ENCODE results near the gene RSBN1.
"Not testable (repeated sequence)": the region's sequence is repeated elsewhere in the genome, so short reads cannot be mapped to it uniquely, and the experiment has no call there.

Gene RSBN1

DNA sequence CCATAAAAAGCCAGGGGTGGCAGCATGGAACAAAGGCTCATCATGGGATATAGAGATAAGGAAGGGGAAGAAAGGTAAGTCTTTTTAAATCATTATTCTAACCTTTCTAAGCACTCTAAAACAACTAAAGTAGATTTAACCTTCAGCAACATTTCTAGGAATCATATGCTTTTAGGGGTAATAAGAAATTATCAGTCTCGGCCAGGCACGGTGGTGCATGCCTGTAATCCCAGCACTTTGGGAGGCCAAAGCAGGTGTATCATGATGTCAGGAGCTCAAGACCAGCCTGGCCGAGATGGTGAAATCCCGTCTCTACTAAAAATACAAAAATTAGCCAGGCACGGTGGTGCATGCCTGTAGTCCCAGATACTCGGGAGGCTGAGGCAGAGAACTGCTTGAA is 32.7 kb downstream of the RSBN1 start:
- no peak for DNase-seq

DNA sequence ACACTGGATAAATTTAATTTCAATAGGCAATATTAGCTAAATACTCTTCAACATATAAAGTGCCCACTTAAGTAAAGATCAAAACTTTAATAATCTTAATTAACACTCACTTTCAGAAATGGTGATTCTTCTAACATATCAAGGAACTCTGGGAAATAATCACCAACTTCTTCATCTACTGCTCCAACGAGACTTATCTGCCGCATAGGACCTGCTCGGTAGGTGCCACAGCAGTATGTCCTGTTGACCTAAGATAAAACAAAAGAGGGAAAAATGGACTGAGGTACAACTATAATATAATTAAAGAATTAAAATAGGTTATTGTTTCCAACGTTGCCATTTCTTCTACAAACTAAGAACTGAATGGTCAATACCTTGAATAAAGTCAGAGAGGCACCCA is 34.7 kb downstream of the RSBN1 start:
- DNase-seq = no peak

GRCh38 chr1:113770031-113770430 is 42.2 kb downstream of the RSBN1 start:
- no peak for DNase-seq

GRCh38 chr1:113769601-113769970 is 42.7 kb downstream of the RSBN1 start:
- no peak for DNase-seq

GRCh38 chr1:113768916-113769600 is 43.2 kb downstream of the RSBN1 start:
- DNase-seq = no peak

GRCh38 chr1:113765306-113766230 is 46.7 kb downstream of the RSBN1 start:
- no peak for DNase-seq

DNA sequence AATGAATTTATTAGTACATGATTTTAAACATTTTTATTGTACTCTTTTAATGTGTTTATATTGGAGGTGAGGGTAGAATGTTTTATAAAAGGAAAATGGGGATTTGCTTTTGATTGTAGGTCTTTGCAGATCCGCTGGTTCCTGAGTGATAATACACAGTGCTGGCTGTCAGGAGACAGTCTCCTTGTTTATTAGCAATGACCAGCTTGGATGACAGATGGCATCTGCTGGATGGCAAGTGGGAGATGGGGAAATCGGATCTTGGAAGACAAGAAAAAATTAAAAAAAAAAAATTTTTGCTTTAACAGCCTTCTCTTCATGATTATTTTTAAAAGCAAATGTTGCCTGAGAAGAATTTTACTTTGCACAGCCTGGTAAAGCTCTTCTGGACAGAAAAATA is 48.6 kb downstream of the RSBN1 start:
- DNase-seq = peak; percentile 60

- DNase-seq = no peak
These were observed 50.3 kb downstream of the RSBN1 start for GRCh38 chr1:113761937-113762336.

DNA sequence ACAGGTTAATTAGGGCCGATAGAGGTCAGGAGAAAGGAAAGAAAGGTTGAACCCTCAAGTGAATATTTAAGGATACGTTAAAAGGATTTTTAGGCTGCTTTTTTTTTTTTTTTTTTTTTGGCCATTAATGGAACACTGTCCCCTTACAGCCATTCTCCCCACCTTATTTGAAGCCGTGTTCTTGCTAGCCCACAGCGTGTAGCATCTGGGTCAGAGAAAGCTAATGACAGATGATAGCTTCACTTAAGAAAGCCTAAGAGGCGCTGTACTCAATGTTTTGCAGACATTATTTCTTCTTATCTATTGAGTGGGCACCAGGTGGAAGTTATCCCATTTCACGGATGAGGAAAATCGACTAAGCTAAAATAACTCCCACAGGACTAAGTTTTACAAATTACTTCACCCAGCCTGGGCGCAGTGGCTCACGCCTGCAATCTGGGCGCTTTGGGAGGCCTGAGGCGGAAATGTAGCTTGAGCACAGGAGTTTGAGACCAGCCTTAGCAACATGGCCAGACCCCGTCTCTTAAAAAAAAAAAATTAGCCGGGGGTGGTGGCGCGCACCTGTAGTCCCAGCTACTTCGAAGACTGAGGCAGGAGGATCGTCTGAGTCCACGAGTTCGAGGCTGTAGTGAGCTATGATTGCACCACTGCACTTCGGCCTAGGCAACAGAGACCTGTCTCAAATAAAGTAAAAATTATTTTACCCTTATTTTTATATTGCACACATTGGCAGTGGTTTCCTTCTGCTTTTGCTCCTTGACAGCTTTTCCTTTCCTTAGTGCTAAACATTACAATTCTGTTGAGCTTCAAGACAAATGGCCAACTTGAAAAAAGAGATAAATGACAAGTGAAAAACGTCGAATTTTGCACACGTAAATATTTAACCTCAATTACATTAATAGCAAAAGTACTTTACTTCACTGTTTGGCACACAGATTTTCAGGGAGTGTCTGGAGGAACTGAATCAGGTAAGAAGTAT is 51.9 kb downstream of the RSBN1 start:
- no peak for DNase-seq

GRCh38 chr1:113759333-113760101 is 52.8 kb downstream of the RSBN1 start, which contains the start of gene PHTF1:
PHTF1 (minus strand) TSS chr1:113759486; CDS start chr1:113758703, 783 bp downstream.
- DNase-seq = no peak

DNA sequence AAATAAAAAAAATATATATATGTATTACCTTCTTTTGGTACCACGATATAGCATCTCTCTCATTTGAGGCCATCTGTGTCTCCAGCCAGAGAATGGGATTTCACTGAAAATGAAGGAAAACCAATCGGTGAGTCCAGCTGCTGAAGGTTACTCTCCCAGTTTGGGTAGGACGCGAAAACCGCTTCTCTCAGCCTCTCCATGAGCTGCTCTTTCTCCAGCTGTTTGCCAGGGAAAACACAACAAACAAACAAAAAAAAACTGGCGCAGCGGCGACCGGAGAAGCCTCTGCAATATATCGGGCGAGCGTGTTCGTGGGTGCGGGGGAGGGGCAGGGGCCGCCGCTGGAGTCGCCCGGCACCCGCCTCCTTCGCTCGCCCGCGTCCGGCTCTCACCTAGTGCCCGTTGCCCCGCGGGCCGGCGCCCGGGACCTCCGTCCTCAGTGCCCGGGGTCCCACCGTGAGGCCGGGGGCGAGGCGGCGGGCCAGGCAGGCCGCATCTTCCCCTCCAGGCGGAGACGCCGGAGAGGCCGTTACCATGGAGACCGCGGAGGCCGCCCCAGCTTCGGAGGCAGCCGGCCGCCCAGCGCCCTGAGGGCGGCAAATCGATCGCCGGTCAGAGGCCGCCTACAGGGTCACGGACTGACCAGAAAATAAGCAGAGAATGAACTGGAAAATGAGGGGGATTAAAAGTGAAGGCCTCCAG is 53.5 kb downstream of the RSBN1 start:
- no peak for DNase-seq

GRCh38 chr1:113756461-113756860 is 55.8 kb downstream of the RSBN1 start:
- no peak for DNase-seq

DNA sequence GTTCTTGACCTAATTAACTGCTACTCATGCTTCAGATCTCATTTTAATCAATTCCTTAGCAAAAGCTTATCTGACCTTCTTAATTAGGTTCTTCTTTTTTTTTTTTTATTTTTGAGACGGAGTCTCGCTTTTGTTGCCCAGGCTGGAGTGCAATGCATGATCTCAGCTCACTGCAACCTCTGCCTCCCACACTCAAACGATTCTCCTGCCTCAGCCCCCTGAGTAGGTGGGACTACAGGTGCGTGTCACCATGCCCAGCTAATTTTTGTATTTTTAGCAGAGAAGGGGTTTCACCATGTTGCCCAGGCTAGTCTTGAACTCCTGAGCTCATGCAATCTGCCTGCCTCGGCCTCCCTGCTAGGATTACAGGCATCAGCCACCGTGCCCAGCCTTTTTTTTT is 58.9 kb downstream of the RSBN1 start:
- not testable (repeated sequence) for DNase-seq

DNA sequence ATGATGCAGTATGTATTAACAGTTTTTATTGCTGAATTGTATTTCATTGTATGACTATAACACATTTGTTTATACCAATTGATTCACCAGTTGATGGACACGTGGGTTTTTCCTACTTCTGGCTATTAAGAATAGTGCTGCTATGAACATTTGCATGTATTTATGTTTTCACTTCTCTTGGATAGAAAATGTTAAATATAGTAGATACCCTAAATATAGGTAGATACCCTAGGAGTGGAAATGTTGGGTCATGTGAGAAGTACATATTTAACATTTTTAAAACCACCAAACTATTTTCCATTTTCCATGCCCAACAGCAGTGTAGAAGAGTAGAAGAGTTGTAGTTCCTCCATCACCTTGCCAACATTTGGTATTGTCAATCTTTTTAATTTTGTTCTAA is 60.8 kb downstream of the RSBN1 start:
- DNase-seq = no peak

DNA sequence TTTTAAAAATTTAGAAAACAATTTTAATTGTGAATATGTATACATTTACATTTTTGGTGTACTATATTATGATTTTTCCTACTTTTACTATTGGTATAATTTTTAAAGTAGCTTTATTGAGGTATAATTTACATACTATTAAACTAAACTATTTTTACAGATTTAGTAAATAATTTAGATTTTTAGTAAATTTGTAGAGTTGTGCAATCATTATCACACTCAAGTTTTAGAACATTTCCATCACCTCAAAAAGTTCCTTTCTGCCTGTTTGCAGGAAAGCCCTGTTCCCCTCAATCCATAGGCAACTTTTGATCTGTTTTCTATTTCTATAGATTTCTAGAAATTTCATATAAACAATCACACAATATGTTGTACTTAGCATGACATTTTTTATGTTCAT is 61.2 kb downstream of the RSBN1 start:
- no peak for DNase-seq

GRCh38 chr1:113749402-113749801 is 62.9 kb downstream of the RSBN1 start:
- DNase-seq = no peak

- no peak for DNase-seq
These were observed 64.9 kb downstream of the RSBN1 start for GRCh38 chr1:113747376-113747775.

- no peak for DNase-seq
These were observed 66.9 kb downstream of the RSBN1 start for GRCh38 chr1:113745425-113745824.

- DNase-seq = no peak
These were observed 68.2 kb downstream of the RSBN1 start for GRCh38 chr1:113744114-113744513.

GRCh38 chr1:113742515-113742914 is 69.8 kb downstream of the RSBN1 start:
- no peak for DNase-seq

DNA sequence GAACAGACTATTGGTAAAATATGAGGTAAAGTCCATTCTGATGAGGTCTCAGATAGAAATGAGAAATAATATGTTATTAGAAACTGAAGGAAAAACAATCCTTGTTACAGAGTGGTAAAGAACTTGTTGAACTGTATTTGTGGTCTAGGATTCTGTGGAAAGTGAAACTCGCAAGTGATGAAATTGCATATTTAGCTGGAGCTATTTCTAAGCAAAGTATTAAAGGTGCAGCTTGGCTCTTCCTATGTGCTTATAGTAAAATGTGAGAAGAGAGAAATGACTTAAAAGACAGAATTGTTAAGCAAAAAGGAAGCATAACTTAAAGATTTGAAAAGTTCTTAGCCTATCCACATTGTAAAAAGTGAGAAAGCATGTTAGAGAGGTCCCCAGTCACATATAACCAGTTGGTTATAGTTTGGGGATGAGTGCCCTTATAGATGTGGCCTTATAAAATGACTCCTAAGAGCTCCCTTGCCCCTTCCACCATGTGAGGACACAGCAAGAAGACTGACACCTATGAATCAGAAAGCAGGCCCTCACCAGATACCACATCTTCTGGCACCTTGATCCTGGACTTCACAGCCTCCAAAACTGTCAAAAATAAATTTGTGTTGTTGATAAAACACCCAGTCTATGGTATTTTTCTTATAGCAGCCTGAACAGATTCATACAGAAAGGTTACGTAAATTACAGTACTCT is 77.8 kb downstream of the RSBN1 start:
- DNase-seq = no peak
